ENCODE measurements around the gene SLC30A10. TPM values are rescaled to one million over a fixed set of nuclear protein-coding genes. Genes with fewer than 3 reads are reported as not detected.

SLC30A10 gene
- total RNA-seq = 0.07 TPM in 1 of 2 replicates, not detected in the other

DNA sequence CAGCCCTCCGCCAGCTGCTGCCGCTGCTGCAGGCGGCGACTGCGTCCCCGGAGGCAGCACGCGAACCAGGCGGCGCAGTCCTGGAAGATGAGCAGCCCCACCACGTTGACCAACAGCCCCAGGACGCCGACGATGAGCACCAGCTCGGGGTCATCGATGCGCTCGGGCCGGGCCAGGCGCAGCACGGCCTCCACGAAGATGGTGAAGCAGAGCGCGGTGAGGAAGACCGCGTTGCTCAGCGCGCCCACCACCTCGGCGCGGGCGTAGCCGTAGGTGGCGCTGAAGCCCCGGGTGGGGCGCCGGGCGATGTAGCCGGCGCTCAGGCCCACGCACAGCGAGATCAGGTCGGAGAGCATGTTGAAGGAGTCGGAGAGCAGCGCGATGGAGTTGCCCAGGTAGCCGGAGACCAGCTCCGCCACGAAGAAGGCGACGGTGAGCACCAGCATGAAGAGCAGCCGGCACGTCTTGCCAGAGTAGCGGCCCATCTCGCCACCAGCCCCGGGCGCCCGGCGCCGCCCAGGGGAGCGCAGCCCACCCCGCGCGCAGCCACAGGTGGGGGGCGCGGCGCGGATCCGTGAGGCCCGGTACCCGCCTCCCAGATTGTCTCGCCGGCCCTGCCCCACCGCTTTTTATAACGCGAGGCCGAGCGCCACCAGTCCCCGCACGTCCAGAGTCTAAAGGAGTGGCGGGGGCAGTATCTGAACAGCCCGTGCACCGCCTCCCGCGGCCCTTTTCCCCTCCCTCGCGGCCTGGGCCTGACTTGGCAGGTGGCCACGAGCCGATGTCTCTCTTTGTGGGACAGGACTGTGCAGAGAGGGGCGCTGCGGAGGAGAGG, at the start of gene SLC30A10:
SLC30A10 (minus strand) TSS at position 602 of the 835 bp plus-strand sequence; CDS start at position 485, 117 bp downstream.

Other genes with a start within 250 kb of the SLC30A10 start
- gene EPRS1, start 117.9 kb upstream of the SLC30A10 start, total RNA-seq = 237 and 298 TPM in 2 replicates
- gene BPNT1, start 161.2 kb upstream of the SLC30A10 start, total RNA-seq = 11.6 and 21.6 TPM in 2 replicates
- 124 and 163 TPM in 2 replicates for gene IARS2, start 165.6 kb upstream of the SLC30A10 start, total RNA-seq

Measured in nasal cavity respiratory epithelium epithelial cell of viscerocranial mucosa (primary cell).